ENCODE results near the gene JMJD4. TPM values are rescaled to one million over a fixed set of nuclear protein-coding genes. Genes with fewer than 3 reads are reported as not detected.

Gene JMJD4, protein sequence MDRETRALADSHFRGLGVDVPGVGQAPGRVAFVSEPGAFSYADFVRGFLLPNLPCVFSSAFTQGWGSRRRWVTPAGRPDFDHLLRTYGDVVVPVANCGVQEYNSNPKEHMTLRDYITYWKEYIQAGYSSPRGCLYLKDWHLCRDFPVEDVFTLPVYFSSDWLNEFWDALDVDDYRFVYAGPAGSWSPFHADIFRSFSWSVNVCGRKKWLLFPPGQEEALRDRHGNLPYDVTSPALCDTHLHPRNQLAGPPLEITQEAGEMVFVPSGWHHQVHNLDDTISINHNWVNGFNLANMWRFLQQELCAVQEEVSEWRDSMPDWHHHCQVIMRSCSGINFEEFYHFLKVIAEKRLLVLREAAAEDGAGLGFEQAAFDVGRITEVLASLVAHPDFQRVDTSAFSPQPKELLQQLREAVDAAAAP
- 10 to 100 TPM; 17.3 to 34.0 TPM for total RNA-seq

DNA sequence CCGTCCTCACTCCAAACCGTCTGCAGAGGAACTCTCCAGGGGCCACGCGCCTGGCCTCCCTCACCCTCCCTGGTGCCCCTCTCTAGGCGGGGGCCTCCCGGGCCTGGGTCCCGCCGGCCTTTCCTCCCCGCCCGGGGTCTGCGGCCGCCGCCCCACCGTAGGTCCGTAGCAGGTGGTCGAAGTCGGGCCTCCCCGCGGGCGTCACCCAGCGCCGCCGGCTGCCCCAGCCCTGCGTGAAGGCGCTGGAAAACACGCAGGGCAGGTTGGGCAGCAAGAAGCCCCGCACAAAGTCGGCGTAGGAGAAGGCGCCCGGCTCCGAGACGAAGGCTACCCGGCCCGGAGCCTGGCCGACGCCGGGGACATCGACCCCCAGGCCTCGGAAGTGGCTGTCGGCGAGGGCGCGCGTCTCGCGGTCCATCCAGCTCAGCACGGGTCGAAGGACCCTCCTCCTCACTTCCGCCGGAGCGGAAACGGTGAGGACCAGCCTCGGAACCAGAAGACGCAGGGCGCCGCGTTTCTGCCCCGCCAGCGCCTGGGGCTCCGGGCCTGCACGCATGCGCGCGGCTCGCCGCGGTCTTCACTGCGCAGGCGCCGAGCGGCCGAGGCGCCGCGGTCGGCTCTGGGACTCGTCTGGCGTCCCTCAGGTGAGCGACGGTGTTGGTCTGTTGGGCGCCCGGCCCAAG is at the start of gene JMJD4, which contains the start of gene SNAP47:
JMJD4 (minus strand) TSS at position 447 of the 683 bp plus-strand sequence; CDS start at position 418, 29 bp downstream.
SNAP47 (plus strand) TSS at position 580 of the 683 bp plus-strand sequence. CDS start 12,302 bp downstream, outside the sequence.
- Mint-ChIP-seq H3K4me1 (ENCODE audit: low read depth in 2 of 2) (peaks cover 19 to 36% of the 10 kb centered on the region in 2 donors), H3K9me3 (no peaks in the 10 kb centered on the region), H3K27me3 (no peaks in the 10 kb centered on the region), H3K4me3 (peak within 1 kb of the TSS; percentile 97), H3K36me3 (no peaks in the 10 kb centered on the region), H3K27ac (peak within 1 kb of the TSS; percentile 92)
- peak; percentile 97 for ATAC-seq
- peak; percentile 96 for DNase-seq (ENCODE audit: low spot score)

DNA sequence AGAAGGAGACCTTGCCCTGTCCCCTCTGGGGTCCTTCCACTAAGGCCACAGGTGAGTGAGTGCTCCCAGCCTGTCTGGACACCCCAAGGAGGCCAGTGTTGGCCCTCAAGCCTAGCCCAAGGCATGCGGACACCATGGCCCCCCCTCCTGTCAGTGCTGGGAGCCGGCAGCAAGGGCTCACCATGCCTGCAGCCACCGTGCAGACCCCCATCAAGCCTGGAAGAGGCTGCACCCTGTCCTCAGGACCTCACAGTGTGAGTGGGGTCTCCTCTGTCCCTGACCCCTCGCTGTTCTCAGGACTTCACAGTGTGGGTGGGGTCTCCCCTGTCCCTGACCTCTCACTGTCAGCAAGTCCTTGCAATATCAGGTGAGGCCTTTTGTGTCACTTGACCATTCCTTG is 47.1 kb upstream of the JMJD4 start:
- Mint-ChIP-seq H3K4me1 (ENCODE audit: low read depth in 2 of 2) (peaks cover under 1 to 4% of the 10 kb centered on the region in 2 donors), H3K27me3 (peaks cover 6 to 21% of the 10 kb centered on the region in 2 donors), H3K27ac (no peak overlapping the region), H3K4me3 (no peak overlapping the region), H3K9me3 (no peaks in the 10 kb centered on the region), H3K36me3 (peaks cover 6% of the 10 kb centered on the region)
- DNase-seq (ENCODE audit: low spot score) (no peak), ATAC-seq (no peak)

DNA sequence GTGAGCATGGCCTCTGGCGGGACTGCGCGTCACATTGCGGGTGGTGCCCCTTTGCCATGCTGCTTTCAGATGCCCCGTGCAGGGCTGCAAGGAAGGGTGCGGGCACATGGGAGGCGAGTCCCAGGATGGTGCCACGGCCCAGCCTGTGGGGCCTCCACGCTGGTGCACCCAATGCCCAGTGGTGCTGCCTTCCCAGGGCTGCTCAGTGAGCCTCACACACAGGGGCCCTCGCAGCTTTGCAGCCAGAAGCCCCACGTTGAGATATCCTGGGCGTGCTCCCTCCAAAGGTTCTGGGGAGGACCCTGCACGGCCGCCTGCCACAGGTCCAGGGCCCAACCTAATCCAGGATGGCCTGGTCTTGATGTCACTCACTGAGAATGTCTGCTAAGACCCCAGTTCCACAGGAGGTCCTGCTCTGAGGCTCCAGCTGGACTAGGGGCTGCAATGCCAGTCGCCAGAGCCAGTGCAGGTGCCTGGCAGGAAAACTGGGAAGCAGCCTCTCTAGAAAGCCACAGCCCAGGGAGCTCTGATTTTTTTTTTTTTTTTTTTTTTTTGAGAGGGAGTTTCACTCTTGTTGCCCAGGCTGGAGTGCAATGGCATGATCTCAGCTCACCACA is 46.3 kb upstream of the JMJD4 start:
- no peaks in the 10 kb centered on the region for H3K9me3 Mint-ChIP-seq
- DNase-seq (ENCODE audit: low spot score) (no peak), ATAC-seq (no peak)
- no peak overlapping the region for H3K27ac Mint-ChIP-seq
- H3K36me3 Mint-ChIP-seq = peaks cover 6% of the 10 kb centered on the region
- no peak overlapping the region for H3K4me3 Mint-ChIP-seq
- peaks cover 6 to 9% of the 10 kb centered on the region in 2 donors for H3K4me1 Mint-ChIP-seq (ENCODE audit: low read depth in 2 of 2)
- H3K27me3 Mint-ChIP-seq = peaks cover 6 to 15% of the 10 kb centered on the region in 2 donors

DNA sequence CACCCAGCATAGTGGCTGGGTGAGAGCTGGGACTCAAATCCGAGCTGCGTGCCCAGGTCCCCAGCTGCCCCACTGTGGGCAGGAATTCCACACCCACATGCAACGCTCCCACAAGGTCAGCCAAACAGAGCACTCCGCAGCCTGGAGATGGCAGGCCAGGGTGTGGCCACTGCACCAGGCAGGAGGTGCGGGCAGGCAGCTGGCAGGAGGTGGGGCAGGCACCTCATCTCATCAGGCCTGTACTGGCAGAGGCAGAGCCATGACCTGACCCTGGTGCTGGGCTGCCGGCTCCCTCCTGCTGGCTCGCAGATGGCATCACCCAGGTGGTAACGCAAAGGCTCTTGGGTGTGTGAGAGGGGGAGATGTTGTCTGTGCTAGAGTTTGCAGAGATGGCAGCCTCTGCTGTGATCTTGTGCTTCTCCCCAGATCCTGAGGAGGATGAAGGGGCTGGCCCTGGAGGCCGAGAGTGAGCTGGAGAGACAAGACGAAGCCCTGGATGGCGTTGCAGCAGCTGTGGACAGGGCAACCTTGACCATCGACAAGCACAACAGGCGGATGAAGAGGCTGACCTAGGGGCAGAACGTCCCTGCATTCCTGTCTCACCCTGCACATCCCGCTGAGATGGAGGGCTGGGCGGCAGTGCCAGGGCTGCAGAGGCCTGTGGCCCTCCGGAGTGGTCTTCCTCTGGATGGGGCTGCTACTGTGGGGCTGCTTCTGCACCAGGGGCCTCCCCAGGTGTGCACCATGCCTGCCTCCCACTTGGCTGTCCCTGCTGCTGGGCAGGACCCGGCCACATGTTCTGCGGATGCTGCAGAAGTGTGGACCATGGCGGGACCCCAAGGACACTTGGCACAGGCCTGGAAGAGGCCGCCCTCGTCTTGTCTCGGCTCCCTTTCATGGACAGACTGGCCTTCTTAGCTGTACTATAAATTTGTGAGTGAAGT is 45.3 kb upstream of the JMJD4 start:
- H3K27ac Mint-ChIP-seq = no peak overlapping the region
- no peaks in the 10 kb centered on the region for H3K9me3 Mint-ChIP-seq
- peaks cover 6 to 10% of the 10 kb centered on the region in 2 donors for H3K27me3 Mint-ChIP-seq
- DNase-seq (ENCODE audit: low spot score) = peak; percentile 35
- no peak for ATAC-seq
- H3K36me3 Mint-ChIP-seq = peaks cover 6% of the 10 kb centered on the region
- no peak overlapping the region for H3K4me3 Mint-ChIP-seq
- H3K4me1 Mint-ChIP-seq (ENCODE audit: low read depth in 2 of 2) = peaks cover 14% of the 10 kb centered on the region in 2 donors

DNA sequence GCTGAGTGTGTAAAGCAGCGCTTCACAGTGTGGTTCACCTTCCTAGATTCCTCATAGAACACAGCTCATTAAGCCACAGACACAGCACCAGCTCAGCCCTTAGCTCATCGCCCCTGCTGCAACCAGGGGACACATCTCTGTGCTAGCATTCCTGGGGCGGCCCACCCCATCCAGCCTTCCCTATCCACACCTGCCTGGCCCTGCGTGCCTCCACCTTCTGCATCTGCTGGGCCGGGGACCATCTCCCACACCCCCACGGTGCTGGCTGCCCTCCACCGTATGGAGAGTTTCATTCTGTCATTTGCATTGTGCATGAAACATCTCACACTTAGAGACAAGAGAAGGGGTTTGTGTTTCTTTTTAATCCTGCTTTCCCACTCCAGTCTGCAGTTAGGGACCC is 44.6 kb upstream of the JMJD4 start:
- Mint-ChIP-seq H3K9me3 (no peaks in the 10 kb centered on the region), H3K36me3 (peaks cover 6% of the 10 kb centered on the region), H3K27me3 (peaks cover 6 to 9% of the 10 kb centered on the region in 2 donors), H3K27ac (no peak overlapping the region), H3K4me3 (no peak overlapping the region), H3K4me1 (ENCODE audit: low read depth in 2 of 2) (peaks cover 16 to 21% of the 10 kb centered on the region in 2 donors)
- peak; percentile 15 for DNase-seq (ENCODE audit: low spot score)
- ATAC-seq = no peak

DNA sequence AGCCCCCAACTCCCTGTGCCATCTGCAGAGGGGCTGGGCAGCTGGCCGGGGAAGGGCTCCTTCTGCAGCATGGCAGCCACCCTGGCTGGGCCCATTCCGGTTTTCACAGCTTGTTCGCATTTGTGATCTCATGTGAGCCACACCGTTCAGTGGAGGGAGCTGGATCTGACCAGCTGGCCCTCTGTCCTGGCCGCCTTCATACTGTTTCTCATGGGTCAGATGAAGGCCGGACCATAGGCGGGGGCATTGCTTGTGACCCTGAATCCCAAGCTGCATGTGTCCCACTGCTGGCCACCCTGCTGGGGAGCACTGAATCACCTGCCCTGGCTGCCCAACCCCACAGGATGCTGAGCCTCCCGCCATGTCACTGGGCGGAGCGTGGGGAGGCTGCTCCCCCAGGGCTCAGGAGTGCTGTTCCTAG is 43.9 kb upstream of the JMJD4 start:
- H3K27ac Mint-ChIP-seq = no peak overlapping the region
- DNase-seq (ENCODE audit: low spot score) (peak; percentile 20), ATAC-seq (no peak)
- no peaks in the 10 kb centered on the region for H3K9me3 Mint-ChIP-seq
- H3K4me1 Mint-ChIP-seq (ENCODE audit: low read depth in 2 of 2) = peaks cover 23 to 26% of the 10 kb centered on the region in 2 donors
- H3K36me3 Mint-ChIP-seq = peaks cover 6% of the 10 kb centered on the region
- no peak overlapping the region for H3K4me3 Mint-ChIP-seq
- H3K27me3 Mint-ChIP-seq = peaks cover 2 to 6% of the 10 kb centered on the region in 2 donors

DNA sequence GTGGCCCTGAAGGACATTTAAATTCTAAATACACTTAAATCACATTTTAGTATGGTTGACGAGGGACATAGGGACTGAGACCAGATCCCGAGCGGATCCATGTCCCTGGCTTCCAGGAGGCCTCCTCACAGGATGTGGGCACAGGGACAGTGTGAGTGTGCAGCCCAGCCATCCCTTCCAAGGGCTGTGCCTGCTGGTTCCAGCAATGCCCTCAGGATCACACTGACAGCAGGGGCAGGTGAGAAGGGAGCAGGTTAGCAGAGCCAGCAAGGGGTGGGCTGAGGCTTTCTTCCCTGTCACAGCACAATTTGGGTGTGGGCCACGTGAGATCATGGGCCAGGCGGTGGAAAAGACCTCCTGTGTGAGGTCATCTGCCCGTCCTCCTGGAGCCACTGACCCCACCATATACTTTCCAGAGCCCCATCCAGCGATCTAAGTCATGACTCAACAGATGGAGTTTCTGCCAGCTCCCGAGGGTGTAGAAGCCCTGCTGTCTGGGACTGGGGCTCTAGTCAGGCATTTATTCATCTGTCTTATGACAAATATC is 43.4 kb upstream of the JMJD4 start:
- DNase-seq (ENCODE audit: low spot score) = no peak
- H3K4me3 Mint-ChIP-seq = no peak overlapping the region
- peaks cover 28 to 32% of the 10 kb centered on the region in 2 donors for H3K4me1 Mint-ChIP-seq (ENCODE audit: low read depth in 2 of 2)
- peaks cover 2 to 6% of the 10 kb centered on the region in 2 donors for H3K27me3 Mint-ChIP-seq
- peaks cover 6% of the 10 kb centered on the region for H3K36me3 Mint-ChIP-seq
- no peak for ATAC-seq
- no peaks in the 10 kb centered on the region for H3K9me3 Mint-ChIP-seq
- H3K27ac Mint-ChIP-seq = no peak overlapping the region

DNA sequence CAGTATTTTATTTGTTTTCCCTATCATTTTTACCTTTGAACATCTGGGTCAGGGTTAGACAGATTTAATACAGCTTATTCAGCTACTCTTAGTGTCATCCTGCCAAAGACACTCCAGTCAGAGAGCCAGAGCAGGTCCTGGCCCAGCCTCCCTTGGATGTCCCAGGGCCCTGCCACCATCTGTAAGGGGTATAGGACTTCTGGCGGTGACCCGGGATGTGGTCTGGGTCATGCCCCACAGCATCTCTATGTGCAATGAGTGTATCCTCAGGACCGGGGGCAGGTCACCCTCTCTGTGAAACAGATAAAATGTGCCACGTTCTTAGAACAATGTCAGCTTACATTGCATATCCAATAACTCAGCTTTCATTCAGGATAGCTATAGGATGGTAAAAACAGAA is 42.5 kb upstream of the JMJD4 start:
- ATAC-seq (no peak), DNase-seq (ENCODE audit: low spot score) (peak; percentile 28)
- Mint-ChIP-seq H3K4me3 (no peak overlapping the region), H3K27me3 (peaks cover 0 to 1% of the 10 kb centered on the region in 2 donors), H3K9me3 (no peaks in the 10 kb centered on the region), H3K27ac (no peak overlapping the region), H3K36me3 (no peaks in the 10 kb centered on the region), H3K4me1 (ENCODE audit: low read depth in 2 of 2) (peaks cover 29 to 32% of the 10 kb centered on the region in 2 donors)

DNA sequence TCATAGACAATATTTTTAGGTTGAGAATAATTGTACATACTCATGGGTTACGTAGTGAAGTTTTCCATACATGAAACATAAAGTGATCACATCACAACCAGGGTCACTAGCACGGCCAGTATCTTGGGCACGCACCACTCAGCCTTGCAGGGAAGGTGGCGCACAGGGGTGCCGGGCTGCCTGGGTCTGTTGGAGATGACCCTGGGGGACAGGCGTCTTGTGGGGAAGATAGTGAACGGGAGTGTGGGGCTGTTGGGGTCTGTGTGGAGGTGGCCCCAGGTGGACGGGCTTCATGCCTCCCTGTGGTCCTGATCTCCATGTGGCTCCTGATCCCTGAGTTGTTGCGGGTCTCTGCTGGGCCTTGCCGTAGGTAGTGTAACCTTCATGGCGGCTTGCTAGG is 42.1 kb upstream of the JMJD4 start:
- Mint-ChIP-seq H3K27ac (no peak overlapping the region), H3K4me1 (ENCODE audit: low read depth in 2 of 2) (peaks cover 29 to 32% of the 10 kb centered on the region in 2 donors), H3K4me3 (no peak overlapping the region), H3K36me3 (no peaks in the 10 kb centered on the region), H3K9me3 (no peaks in the 10 kb centered on the region), H3K27me3 (peaks cover 0 to 5% of the 10 kb centered on the region in 2 donors)
- ATAC-seq (no peak), DNase-seq (ENCODE audit: low spot score) (peak; percentile 53)

DNA sequence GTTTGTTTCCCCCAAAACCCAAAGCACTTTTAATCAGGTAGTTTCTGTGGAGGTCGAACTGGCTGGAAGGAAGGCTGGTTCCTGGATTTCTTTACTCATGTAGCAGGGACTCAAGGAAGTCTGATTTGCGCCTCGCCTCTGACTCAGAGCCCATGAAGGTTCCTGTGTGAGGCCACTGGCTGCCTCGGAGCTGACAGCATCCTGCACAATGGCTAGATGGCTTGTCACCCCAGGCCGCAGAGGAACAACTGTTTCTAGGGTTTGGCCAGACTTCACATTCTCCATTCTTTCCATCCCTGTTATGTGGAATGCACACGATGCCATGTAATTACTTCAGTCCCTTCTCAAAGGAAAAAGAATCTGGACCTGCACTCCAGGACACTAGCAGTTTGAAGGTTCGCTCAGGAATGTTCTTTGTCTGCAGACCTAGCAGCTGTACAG is 41.2 kb upstream of the JMJD4 start:
- ATAC-seq = peak; percentile 62 to 73

DNA sequence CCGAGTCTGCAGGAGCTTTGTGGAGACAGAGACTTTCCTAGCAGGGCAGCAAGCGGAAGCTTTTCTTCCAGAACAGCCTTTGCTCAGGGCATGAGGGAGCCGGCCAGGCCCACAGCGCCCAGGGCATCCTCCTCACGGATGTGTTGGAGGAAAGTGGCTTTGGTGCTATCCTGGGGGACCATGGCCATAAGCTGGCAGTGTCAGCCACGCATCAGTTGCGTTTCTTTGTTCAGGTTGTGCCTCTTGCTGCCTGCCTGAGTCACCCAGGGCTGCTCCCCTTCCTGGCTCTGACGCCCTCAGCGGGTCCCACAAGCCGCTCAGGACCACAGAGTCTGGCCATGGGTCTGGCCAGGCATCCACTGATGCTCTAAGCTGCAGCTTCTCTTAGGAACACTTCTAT is 40.7 kb upstream of the JMJD4 start:
- peak; percentile 45 for DNase-seq (ENCODE audit: low spot score)
- Mint-ChIP-seq H3K36me3 (no peaks in the 10 kb centered on the region), H3K27me3 (peaks cover 0 to 5% of the 10 kb centered on the region in 2 donors), H3K9me3 (no peaks in the 10 kb centered on the region), H3K4me1 (ENCODE audit: low read depth in 2 of 2) (peaks cover 29 to 32% of the 10 kb centered on the region in 2 donors), H3K4me3 (peak overlapping the region; percentile 45), H3K27ac (no peak overlapping the region)
- no peak for ATAC-seq

More for the DNA sequence above, 41.2 kb upstream of the JMJD4 start:
- H3K4me1 Mint-ChIP-seq (ENCODE audit: low read depth in 2 of 2) = peaks cover 29 to 32% of the 10 kb centered on the region in 2 donors
- H3K27ac Mint-ChIP-seq = no peak overlapping the region
- peaks cover 0 to 5% of the 10 kb centered on the region in 2 donors for H3K27me3 Mint-ChIP-seq
- peak overlapping the region; percentile 45 for H3K4me3 Mint-ChIP-seq
- DNase-seq (ENCODE audit: low spot score) = peak; percentile 59
- no peaks in the 10 kb centered on the region for H3K9me3 Mint-ChIP-seq
- H3K36me3 Mint-ChIP-seq = no peaks in the 10 kb centered on the region

DNA sequence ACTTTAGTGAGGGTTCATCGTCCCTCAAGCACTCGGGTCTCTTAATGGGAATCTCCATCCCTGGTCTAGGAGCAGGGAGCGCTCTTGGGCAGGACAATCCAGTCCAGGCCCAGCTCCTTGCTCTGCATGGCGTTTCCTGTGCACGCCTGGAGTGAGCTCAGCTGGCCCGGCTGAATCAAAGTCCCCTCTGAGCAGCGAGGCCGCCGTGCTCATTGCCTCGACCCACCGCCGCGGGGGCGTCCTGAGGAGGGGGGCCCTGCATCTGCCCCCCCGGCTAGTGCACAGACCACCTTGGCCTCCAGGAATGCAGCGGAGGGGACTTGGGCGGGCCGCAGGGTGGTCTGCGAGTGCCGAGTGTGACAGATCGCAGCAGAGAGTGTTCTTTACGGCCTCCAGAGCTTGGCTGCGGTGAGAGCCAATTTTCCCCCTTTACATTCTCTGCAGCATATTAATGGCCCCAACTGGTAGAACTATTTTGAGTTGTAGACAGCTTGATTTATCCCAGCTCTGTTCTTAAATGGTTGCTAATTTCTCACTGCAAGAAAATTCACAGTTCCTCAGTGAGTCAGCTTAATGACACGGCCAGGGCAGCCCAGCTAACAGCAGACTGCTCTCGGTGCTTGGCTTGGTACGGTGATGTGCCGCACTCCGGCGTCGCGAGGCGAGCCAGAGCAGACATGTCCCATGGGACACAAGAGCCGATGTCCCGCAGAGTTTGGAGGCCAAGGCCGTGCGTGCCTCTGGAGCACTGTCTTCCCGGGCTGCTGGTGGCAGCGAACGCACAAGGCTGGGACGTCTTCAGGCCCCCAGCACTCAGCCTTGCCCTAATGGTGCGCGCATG is 39.9 kb upstream of the JMJD4 start:
- ATAC-seq (no peak), DNase-seq (ENCODE audit: low spot score) (no peak)
- Mint-ChIP-seq H3K4me3 (no peak overlapping the region), H3K4me1 (ENCODE audit: low read depth in 2 of 2) (peaks cover 29 to 35% of the 10 kb centered on the region in 2 donors), H3K36me3 (peaks cover 6% of the 10 kb centered on the region), H3K27me3 (peaks cover 6 to 8% of the 10 kb centered on the region in 2 donors), H3K9me3 (no peaks in the 10 kb centered on the region), H3K27ac (no peak overlapping the region)
